HepG2 (cell line): Measurements from ENCODE around the gene OSM. TPM values are rescaled to one million over a fixed set of nuclear protein-coding genes. Genes with fewer than 3 reads are reported as not detected.

ENCODE experiments used
- ATAC-seq: fragments of 200-7000 bp; cut with Tn5 transposase; 3 replicates; pipeline ENCODE4 v1.9.1; 2020; ENCODE audit warnings: mild to moderate bottlenecking, moderate library complexity
- BruUV-seq: library from RNA; stranded (reverse); fragments of 400-500 nt; replicated peaks from 2 replicates; lab custom pipeline; 2021; lab: Mats Ljungman, UMichigan
- CTCF ChIA-PET: fragments of 300-600 bp; formaldehyde crosslinking; extraction: SDS; loops from one replicate; lab custom pipeline; 2021; ENCODE audit warnings: low total read pairs, inconsistent platforms, low intra/inter-chr PET ratio; lab: Yijun Ruan, JAX
- POLR2A ChIA-PET: fragments of 350-600 bp; sonication (Branson Sonifier 250); formaldehyde crosslinking; loops from one replicate; lab custom pipeline; 2020; ENCODE audit warnings: antibody characterized with exemption, inconsistent platforms; lab: Yijun Ruan, JAX
- DNase-seq: peaks from one replicate; pipeline ENCODE4 v3.0.0-alpha.2; 2015; ENCODE audit warnings: low spot score
- FAIRE-seq: peaks from 3 replicates; lab custom pipeline; 2011; peaks lifted over from hg19 to GRCh38; lab: Jason Lieb, UNC
- H2AFZ ChIP-seq: one replicate; pipeline ENCODE4 v1.6.1; 2011; ENCODE audit warnings: low read length, inconsistent platforms
- H3K27ac ChIP-seq: fragments of 300-600 bp; 3 replicates; pipeline ENCODE4 v1.8.0; 2011; ENCODE audit warnings: mixed run types, mild to moderate bottlenecking, mixed read lengths, low read length, inconsistent platforms; ENCODE audit not compliant: insufficient read depth; ENCODE audit errors: extremely low read length
- H3K27me3 ChIP-seq, 2 experiments: fragments of 200-600 bp in 1 of 2; 2 replicates in 1 of 2; 3 replicates in 1 of 2; pipeline versions ENCODE4 v1.6.0 to v1.8.0; 2011; ENCODE audit warnings: low read length in 2 of 2, mild to moderate bottlenecking in 2 of 2, moderate library complexity in 2 of 2, inconsistent platforms in 1 of 2; ENCODE audit not compliant: insufficient read depth in 2 of 2, control insufficient read depth in 1 of 2
- H3K36me3 ChIP-seq, 2 experiments: fragments of 200-600 bp in 1 of 2; replicated peaks in 1 of 2; 2 replicates in 1 of 2; 3 replicates in 1 of 2; pipeline versions ENCODE4 v1.5.1 to v1.8.0; 2011; ENCODE audit warnings: low read length in 2 of 2, inconsistent platforms in 1 of 2; ENCODE audit not compliant: insufficient read depth in 2 of 2, control insufficient read depth in 1 of 2
- H3K4me1 ChIP-seq: 2 replicates; pipeline ENCODE4 v1.5.1; 2012; ENCODE audit warnings: low read length, inconsistent platforms; ENCODE audit not compliant: insufficient read depth
- H3K4me2 ChIP-seq: 2 replicates; pipeline ENCODE4 v1.6.0; 2011; ENCODE audit warnings: low read depth, low read length, inconsistent platforms
- H3K4me3 ChIP-seq, 3 experiments: fragments of 200-600 bp in 1 of 3; sonication (generic), shearing (Covaris generic) in 1 of 3; replicated peaks in 1 of 3; 2 replicates each; pipeline ENCODE4 v1.5.1; 2011 to 2016; ENCODE audit warnings: low read length in 3 of 3, inconsistent platforms in 2 of 3, low read depth in 2 of 3, mild to moderate bottlenecking in 2 of 3, control low read depth in 1 of 3, mixed read lengths in 1 of 3; ENCODE audit not compliant: insufficient read depth in 1 of 3
- H3K79me2 ChIP-seq: one replicate; pipeline ENCODE4 v1.6.1; 2011; ENCODE audit warnings: low read length, inconsistent platforms; ENCODE audit not compliant: insufficient read depth
- H3K9ac ChIP-seq: 2 replicates; pipeline ENCODE4 v1.6.0; 2011; ENCODE audit warnings: mild to moderate bottlenecking, low read depth, low read length, inconsistent platforms; ENCODE audit not compliant: insufficient read depth
- H3K9me3 ChIP-seq: 2 replicates; pipeline ENCODE4 v1.5.1; 2012; ENCODE audit warnings: mild to moderate bottlenecking, low read length
- H4K20me1 ChIP-seq: 2 replicates; pipeline ENCODE4 v1.6.0; 2011; ENCODE audit warnings: inconsistent platforms, mild to moderate bottlenecking, low read length, moderate library complexity; ENCODE audit not compliant: insufficient read depth
- AGO2 ChIP-seq: fragments of 200-400 bp; formaldehyde crosslinking; optimal IDR thresholded peaks from 2 replicates; pipeline ENCODE3; 2017; ENCODE audit warnings: mild to moderate bottlenecking, low read depth, low read length, moderate library complexity
- HMG20B ChIP-seq: conservative IDR thresholded peaks from 2 replicates; pipeline ENCODE4 v1.6.1; 2016; ENCODE audit warnings: missing genetic modification reagents, missing compliant biosample characterization
- HMGA1 ChIP-seq: sonication (generic); formaldehyde crosslinking; conservative IDR thresholded peaks from 2 replicates; pipeline ENCODE4 v1.4.0; 2020; ENCODE audit warnings: missing genetic modification reagents
- MAF1 ChIP-seq: sonication (generic); formaldehyde crosslinking; IDR thresholded peaks from 2 replicates; pipeline ENCODE4 v1.5.0; 2020; ENCODE audit warnings: missing genetic modification reagents, borderline replicate concordance
- MEIS2 ChIP-seq: sonication (generic); formaldehyde crosslinking; IDR thresholded peaks from 2 replicates; pipeline ENCODE4 v1.9.0; 2021; ENCODE audit warnings: mild to moderate bottlenecking, missing genetic modification reagents
- NR2F1 ChIP-seq, 2 experiments: fragments of 450-650 bp in 1 of 2; formaldehyde crosslinking in 1 of 2; IDR thresholded peaks; 2 replicates each; pipeline versions ENCODE4 v1.5.0 to v1.6.1; 2016 to 2020; ENCODE audit warnings: mild to moderate bottlenecking in 1 of 2, missing compliant biosample characterization in 1 of 2, missing genetic modification reagents in 1 of 2, moderate library complexity in 1 of 2
- POLR2A ChIP-seq, 2 experiments: IDR thresholded peaks; 2 replicates each; pipeline ENCODE4 v1.6.1; 2011; ENCODE audit warnings: low read depth in 2 of 2, low read length in 2 of 2, mild to moderate bottlenecking in 1 of 2, moderate library complexity in 1 of 2; ENCODE audit not compliant: insufficient read depth in 1 of 2
- PRPF4 ChIP-seq: fragments of 200-400 bp; formaldehyde crosslinking; IDR thresholded peaks from 2 replicates; pipeline ENCODE4 v1.6.1; 2016; ENCODE audit warnings: low read length, low read depth; ENCODE audit not compliant: poor library complexity, severe bottlenecking
- RFXANK ChIP-seq: IDR thresholded peaks from 2 replicates; pipeline ENCODE4 v1.6.1; 2016
- SKI ChIP-seq: fragments of 450-650 bp; IDR thresholded peaks from one replicate; pipeline ENCODE4 v1.6.1; 2018; ENCODE audit warnings: mild to moderate bottlenecking; ENCODE audit not compliant: partially characterized antibody
- SPEN ChIP-seq: sonication (generic); formaldehyde crosslinking; IDR thresholded peaks from 2 replicates; pipeline ENCODE4 v1.5.1; 2020; ENCODE audit warnings: low read depth, mild to moderate bottlenecking, missing genetic modification reagents
- ZFP36L2 ChIP-seq: sonication (generic); formaldehyde crosslinking; IDR thresholded peaks from 2 replicates; pipeline ENCODE4 v1.4.0; 2020; ENCODE audit warnings: missing genetic modification reagents
- ZFP37 ChIP-seq: sonication (generic); formaldehyde crosslinking; IDR thresholded peaks from 2 replicates; pipeline ENCODE4 v1.4.0; 2020; ENCODE audit warnings: missing genetic modification reagents, borderline replicate concordance
- ZIK1 ChIP-seq: sonication (generic); formaldehyde crosslinking; IDR thresholded peaks from 2 replicates; pipeline ENCODE4 v1.5.0; 2020; ENCODE audit warnings: mild to moderate bottlenecking, low read depth, missing genetic modification reagents, borderline replicate concordance
- ZNF256 ChIP-seq: sonication (generic); formaldehyde crosslinking; conservative IDR thresholded peaks from 2 replicates; pipeline ENCODE4 v1.4.0; 2020; ENCODE audit warnings: missing genetic modification reagents
- ZNF841 ChIP-seq: sonication (generic); formaldehyde crosslinking; IDR thresholded peaks from 2 replicates; pipeline ENCODE4 v1.8.1; 2023; ENCODE audit warnings: missing genetic modification reagents, borderline replicate concordance
- WGBS: methylation state at CpG from one replicate; pipeline ENCODE4 v1.1.6; 2017; ENCODE audit warnings: low lambda C conversion rate; 5-methylcytosine and 5-hydroxymethylcytosine counted together
- in situ Hi-C: cut with HindIII; loops from 2 replicates; pipeline ENCODE4 v1.10.0; 2017; ENCODE audit warnings: low pct_unique_long_range_greater_than_20kb; ENCODE audit not compliant: extremely low pct_ligation_motif_present
- intact Hi-C: fragments of 100-400 bp; cut with micrococcal nuclease; formaldehyde crosslinking; loops from one replicate; pipeline ENCODE4 v1.10.0; 2022; ENCODE audit not compliant: unreplicated experiment
- polyA plus RNA-seq, 8 experiments: library from polyadenylated mRNA; depleted of rRNA in 3 of 8; stranded (reverse) in 7 of 8; unstranded in 1 of 8; fragments of >200 nt; fragmentation: Illumina TruSeq in 4 of 8; extraction: Trizol in 4 of 8; gene quantifications; 2 replicates each; pipeline versions ENCODE4 v1.2.1 to v1.2.3, GENCODE V29; 2011 to 2016; ENCODE audit warnings: low read depth in 4 of 8, missing spikeins in 1 of 8, mixed read lengths in 1 of 8; ENCODE audit not compliant: insufficient read depth in 1 of 8
- total RNA-seq, 5 experiments: library from RNA; depleted of rRNA; stranded (reverse); fragments of >200 nt; fragmentation: Illumina TruSeq; extraction: Trizol; gene quantifications; 2 replicates each; pipeline ENCODE4 v1.2.3, GENCODE V29; 2016; ENCODE audit warnings: low read depth in 1 of 5
- TF ChIP-seq, protein P1 (sequence below): sonication (generic); formaldehyde crosslinking; IDR thresholded peaks from 2 replicates; pipeline ENCODE4 v1.5.0; 2020; ENCODE audit warnings: mild to moderate bottlenecking, missing genetic modification reagents, borderline replicate concordance
- TF ChIP-seq, protein P2 (sequence below): sonication (generic); formaldehyde crosslinking; IDR thresholded peaks from 2 replicates; pipeline ENCODE4 v1.4.0; 2020; ENCODE audit warnings: missing genetic modification reagents, mild to moderate bottlenecking, borderline replicate concordance

Gene OSM
- total and polyA plus RNA-seq, 2 of the 13 experiments (the other 11 are each of a cell fraction or from before 2014, with no cell fraction given) = not detected

DNA sequence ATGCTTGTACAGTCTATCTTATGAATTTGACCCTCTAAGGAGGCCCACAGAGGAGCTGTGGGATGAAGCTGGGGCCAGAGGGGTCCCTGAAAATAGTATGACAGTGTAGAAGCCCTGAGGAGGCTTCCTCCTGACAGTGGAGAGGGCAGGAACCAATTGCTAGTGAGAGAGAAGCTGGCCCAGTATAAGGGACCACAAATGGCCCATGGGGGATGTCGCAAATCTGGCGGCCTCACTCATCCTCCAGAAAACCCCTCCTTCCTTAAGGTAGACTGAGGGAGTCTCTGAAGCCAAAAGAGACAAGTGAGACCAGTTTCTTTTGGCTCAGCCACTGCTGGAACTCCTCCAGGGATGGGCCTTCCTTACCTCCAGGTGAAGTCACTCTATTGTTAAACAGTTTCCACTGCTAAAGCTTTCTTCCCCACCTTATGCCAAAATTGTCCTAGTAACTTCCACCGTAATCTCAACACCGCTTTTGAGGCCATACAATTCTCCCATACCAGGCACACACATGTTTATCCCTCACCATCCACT is 40.5 kb upstream of the OSM start:
- H3K4me2 ChIP-seq = no peak overlapping the region
- H3K4me1 ChIP-seq = peaks cover 5% of the 10 kb centered on the region; the same call in 1 of the 2 replicates
- intact Hi-C loops (no loop called here), in situ Hi-C loops (no loop called here)
- H3K4me3 ChIP-seq = no peak overlapping the region
- H2AFZ ChIP-seq = no peak overlapping the region
- no peaks in the 10 kb centered on the region for H3K27me3 ChIP-seq
- WGBS = 97% methylated on average over 4 of the region's 4 CpGs
- CTCF ChIA-PET = no interaction called here
- TF ChIP-seq RFXANK (CRISPR knock-in tag) (no peak), ZIK1 (no peak), ZFP36L2 (CRISPR knock-in tag) (no peak), POLR2A (IDR thresholded peaks at IDR 0.05; ENCODE audit: insufficient read depth in 1 of 2, low read depth in 2 of 2, low read length in 2 of 2) (no peak), PRPF4 (no peak), ZFP37 (CRISPR knock-in tag) (no peak), AGO2 (no peak), MEIS2 (CRISPR knock-in tag) (no peak)
- TF ChIP-seq, all 625 proteins: peak for 0
- POLR2A ChIA-PET = no interaction called here
- no peak overlapping the region for H3K9ac ChIP-seq
- no peaks in the 10 kb centered on the region for H3K79me2 ChIP-seq
- H3K36me3 ChIP-seq = peaks cover 0 to 6% of the 10 kb centered on the region in 2 experiments; a peak in 2 of 5 replicates
- H3K27ac ChIP-seq = no peak overlapping the region
- H4K20me1 ChIP-seq = no peaks in the 10 kb centered on the region
- H3K9me3 ChIP-seq = no peaks in the 10 kb centered on the region
- FAIRE-seq = no peak
- BruUV-seq = no TSS peak
- DNase-seq = no peak
- ATAC-seq = no peak

DNA sequence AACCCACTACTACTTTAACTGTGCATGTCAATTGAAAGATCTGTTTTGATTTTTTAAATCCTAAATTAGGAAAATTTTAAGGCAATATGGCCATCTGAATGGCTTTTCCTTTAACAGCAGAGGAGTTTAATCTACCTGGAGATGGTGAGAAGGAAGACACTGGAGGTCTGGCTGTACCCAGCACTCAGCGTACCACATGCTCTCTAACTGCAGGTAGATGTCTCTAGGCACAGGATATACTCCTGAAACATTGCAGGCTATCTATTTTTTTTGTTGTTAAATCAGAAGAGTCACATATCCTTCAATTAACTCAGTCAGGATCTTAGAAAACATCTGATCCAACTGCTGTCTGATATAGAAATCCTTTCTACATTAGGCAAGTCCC is 40.0 kb upstream of the OSM start:
- Histone ChIP-seq H4K20me1 (no peaks in the 10 kb centered on the region), H3K4me3 (no peak overlapping the region), H3K9me3 (no peaks in the 10 kb centered on the region), H3K9ac (no peak overlapping the region), H3K4me1 (peaks cover 5% of the 10 kb centered on the region; the same call in 1 of the 2 replicates), H3K79me2 (no peaks in the 10 kb centered on the region), H3K27ac (no peak overlapping the region), H3K36me3 (peaks cover 0 to 7% of the 10 kb centered on the region in 2 experiments; a peak in 2 of 5 replicates), H3K4me2 (no peak overlapping the region), H3K27me3 (no peaks in the 10 kb centered on the region), H2AFZ (no peak overlapping the region)
- in situ Hi-C loops (no loop called here), intact Hi-C loops (no loop called here)
- ATAC-seq = no peak
- no peak for FAIRE-seq
- 92% methylated on average over 1 of the region's 1 CpG for WGBS
- CTCF ChIA-PET = no interaction called here
- DNase-seq = no peak
- POLR2A ChIA-PET = no interaction called here
- no TSS peak for BruUV-seq
- TF ChIP-seq NR2F1 (CRISPR knock-in tag; IDR thresholded peaks at IDR 0.05) (no peak), SPEN (CRISPR knock-in tag) (no peak), HMGA1 (CRISPR knock-in tag) (no peak), MAF1 (CRISPR knock-in tag) (no peak), ZNF256 (CRISPR knock-in tag) (no peak), ZNF841 (no peak), HMG20B (CRISPR knock-in tag) (no peak), SKI (no peak)
- TF ChIP-seq, protein P1, sequence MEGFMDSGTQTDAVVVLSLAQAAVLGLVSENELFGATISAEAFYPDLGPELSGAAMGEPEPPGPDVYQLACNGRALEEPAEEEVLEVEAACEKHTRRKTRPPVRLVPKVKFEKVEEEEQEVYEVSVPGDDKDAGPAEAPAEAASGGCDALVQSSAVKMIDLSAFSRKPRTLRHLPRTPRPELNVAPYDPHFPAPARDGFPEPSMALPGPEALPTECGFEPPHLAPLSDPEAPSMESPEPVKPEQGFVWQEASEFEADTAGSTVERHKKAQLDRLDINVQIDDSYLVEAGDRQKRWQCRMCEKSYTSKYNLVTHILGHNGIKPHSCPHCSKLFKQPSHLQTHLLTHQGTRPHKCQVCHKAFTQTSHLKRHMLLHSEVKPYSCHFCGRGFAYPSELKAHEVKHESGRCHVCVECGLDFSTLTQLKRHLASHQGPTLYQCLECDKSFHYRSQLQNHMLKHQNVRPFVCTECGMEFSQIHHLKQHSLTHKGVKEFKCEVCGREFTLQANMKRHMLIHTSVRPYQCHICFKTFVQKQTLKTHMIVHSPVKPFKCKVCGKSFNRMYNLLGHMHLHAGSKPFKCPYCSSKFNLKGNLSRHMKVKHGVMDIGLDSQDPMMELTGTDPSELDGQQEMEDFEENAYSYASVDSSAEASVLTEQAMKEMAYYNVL (CRISPR knock-in tag) = no peak
- TF ChIP-seq, protein P2, sequence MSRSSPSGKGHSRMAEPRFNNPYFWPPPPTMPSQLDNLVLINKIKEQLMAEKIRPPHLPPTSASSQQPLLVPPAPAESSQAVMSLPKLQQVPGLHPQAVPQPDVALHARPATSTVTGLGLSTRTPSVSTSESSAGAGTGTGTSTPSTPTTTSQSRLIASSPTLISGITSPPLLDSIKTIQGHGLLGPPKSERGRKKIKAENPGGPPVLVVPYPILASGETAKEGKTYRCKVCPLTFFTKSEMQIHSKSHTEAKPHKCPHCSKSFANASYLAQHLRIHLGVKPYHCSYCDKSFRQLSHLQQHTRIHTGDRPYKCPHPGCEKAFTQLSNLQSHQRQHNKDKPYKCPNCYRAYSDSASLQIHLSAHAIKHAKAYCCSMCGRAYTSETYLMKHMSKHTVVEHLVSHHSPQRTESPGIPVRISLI (CRISPR knock-in tag) = no peak
